Activated T-cell treated with anti-CD3 and anti-CD28 coated beads, Interleukin-2, amount 50 U/mL, for 24 hours (primary cell): ENCODE data around the gene MST1.

Experiments used
- DNase-seq: peaks from one replicate; pipeline ENCODE4 v3.0.0-alpha.2; 2020
- H3K27ac Mint-ChIP-seq: 2 replicates; pipeline ENCODE4 v1.8.0; 2020; ENCODE audit warnings: mild to moderate bottlenecking, mixed read lengths
- H3K27me3 Mint-ChIP-seq: 2 replicates; pipeline ENCODE4 v1.8.0; 2020; ENCODE audit warnings: mixed read lengths
- H3K36me3 Mint-ChIP-seq: 2 replicates; pipeline ENCODE4 v1.8.0; 2020; ENCODE audit warnings: low read depth, mixed read lengths
- H3K4me1 Mint-ChIP-seq: 2 replicates; pipeline ENCODE4 v1.8.0; 2020; ENCODE audit warnings: low read depth, mixed read lengths
- H3K4me3 Mint-ChIP-seq: 2 replicates; pipeline ENCODE4 v1.8.0; 2020; ENCODE audit warnings: mild to moderate bottlenecking, moderate library complexity, mixed read lengths
- H3K9me3 Mint-ChIP-seq: 2 replicates; pipeline ENCODE4 v1.8.0; 2020; ENCODE audit warnings: mixed read lengths

Gene MST1

GRCh38 chr3:49636883-49637609 is 52.2 kb downstream of the MST1 start:
- Mint-ChIP-seq H3K27me3 (no peaks in the 10 kb centered on the region), H3K27ac (peak overlapping the region; percentile 4), H3K4me1 (peaks cover 4% of the 10 kb centered on the region), H3K4me3 (no peak overlapping the region), H3K36me3 (no peaks in the 10 kb centered on the region), H3K9me3 (no peaks in the 10 kb centered on the region)
- no peak for DNase-seq

DNA sequence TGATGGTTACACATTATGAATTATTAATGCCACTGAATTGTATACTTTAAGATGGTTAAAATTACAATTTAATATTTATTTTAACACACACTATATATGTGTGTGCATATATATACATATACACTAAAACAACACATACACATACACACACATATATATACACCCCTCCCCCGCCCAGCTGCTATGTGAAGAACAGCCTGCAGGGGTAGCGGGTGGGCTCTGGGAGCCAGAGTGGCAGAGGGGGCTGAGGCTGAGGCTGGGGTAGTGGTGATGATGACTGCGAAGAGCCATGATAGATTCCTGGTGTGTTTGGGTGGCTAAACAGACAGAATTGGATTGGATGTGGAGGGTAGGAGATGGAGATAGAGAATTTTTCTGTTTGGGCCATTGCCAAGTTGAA is 54.5 kb downstream of the MST1 start:
- DNase-seq = no peak
- peak overlapping the region; percentile 9 for H3K27ac Mint-ChIP-seq
- no peaks in the 10 kb centered on the region for H3K9me3 Mint-ChIP-seq

More for the DNA sequence above, 54.5 kb downstream of the MST1 start:
- Mint-ChIP-seq H3K27me3 (no peaks in the 10 kb centered on the region), H3K4me1 (peaks cover 4% of the 10 kb centered on the region), H3K36me3 (no peaks in the 10 kb centered on the region), H3K4me3 (no peak overlapping the region)
